Left cardiac atrium (tissue), 4 donors: ENCODE data around the gene ATP6V1G1. TPM values are rescaled to one million over a fixed set of nuclear protein-coding genes. Genes with fewer than 3 reads are reported as not detected.

Source experiments
- ATAC-seq, 2 donors: fragments of 200-7000 bp; cut with Tn5 transposase; one replicate each; pipeline ENCODE4 v1.9.1; 2020; ENCODE audit warnings: mild to moderate bottlenecking in 2 of 2, moderate library complexity in 2 of 2
- DNase-seq: peaks from one replicate; pipeline ENCODE4 v3.0.0-alpha.2; 2020
- intact Hi-C, 2 donors: fragments of 100-400 bp; cut with DNase I; formaldehyde crosslinking; loops; one replicate each; pipeline versions ENCODE4 v1.14.1 to v1.15.1; 2022 to 2023
- total RNA-seq, 2 donors: library from RNA; stranded (reverse); fragmentation: NEBNext Ultra II Directional; extraction: Animal tissue kit (Norgen Biotek cat#: 25700); gene quantifications; one replicate each; pipeline ENCODE4 v1.2.1, GENCODE V29; 2021
- donor health status: DM: no; HTN: yes; CAD: no.
- donor health status: DM: no; HTN: yes; CAD: no; lungs with severe emphysema.
- donor health status: DM: yes; HTN: yes; CAD: no.
- donor health status: Dilated cardiomyopathy.

Gene ATP6V1G1
- total RNA-seq, 2 donors from 2014 or later = 71.5 to 92.9 TPM

GRCh38 chr9:114606597-114607207, 19.1 kb downstream of the ATP6V1G1 start:
- intact Hi-C loops = no loop called here
- ATAC-seq (peak; percentile 28 to 31), DNase-seq (peak; percentile 77)

DNA sequence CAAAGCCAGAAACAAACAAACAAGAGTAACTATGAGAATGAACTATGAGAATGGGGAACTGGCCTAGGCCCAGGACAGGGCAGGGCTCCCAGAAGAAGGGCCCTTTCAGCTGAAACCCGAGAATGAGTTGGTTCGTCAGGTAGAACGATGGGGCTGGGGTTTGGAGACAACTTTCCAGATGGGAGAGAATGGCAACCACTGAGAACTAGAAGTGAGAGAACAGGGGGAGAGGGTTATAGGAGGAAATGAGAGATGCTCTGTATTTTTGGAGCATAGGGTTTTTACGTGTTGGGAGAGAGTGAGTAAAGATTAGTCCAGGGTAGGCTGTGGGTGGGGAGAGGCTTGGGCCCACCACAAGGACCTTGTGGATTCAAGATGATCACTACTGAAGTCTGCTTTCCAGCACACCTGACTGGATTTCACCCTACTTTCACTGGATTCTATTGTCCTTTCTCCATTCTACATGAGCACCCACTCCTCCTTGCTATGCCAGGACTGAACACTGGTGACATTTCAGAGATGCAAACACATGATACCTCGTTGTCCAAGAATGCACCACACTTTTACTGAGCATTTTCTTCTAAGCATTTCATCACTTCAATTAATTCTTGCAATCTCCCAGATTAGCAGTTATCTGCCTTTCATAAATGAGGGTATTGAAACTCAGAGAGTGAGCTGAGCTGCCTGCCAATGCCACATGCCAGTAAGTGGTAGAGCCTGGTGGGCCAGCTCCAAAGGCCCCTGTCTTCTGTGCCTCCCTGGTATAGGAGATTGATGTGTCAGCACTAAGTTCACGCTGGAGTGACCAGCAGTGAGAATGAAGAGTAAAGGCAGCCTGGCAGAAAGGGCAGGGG, 20.3 kb downstream of the ATP6V1G1 start:
- DNase-seq = no peak
- intact Hi-C loops = no loop called here
- ATAC-seq = no peak

- intact Hi-C loops = no loop called here
- ATAC-seq = no peak
- no peak for DNase-seq
Observed at GRCh38 chr9:114608525-114608796, 20.9 kb downstream of the ATP6V1G1 start.

DNA sequence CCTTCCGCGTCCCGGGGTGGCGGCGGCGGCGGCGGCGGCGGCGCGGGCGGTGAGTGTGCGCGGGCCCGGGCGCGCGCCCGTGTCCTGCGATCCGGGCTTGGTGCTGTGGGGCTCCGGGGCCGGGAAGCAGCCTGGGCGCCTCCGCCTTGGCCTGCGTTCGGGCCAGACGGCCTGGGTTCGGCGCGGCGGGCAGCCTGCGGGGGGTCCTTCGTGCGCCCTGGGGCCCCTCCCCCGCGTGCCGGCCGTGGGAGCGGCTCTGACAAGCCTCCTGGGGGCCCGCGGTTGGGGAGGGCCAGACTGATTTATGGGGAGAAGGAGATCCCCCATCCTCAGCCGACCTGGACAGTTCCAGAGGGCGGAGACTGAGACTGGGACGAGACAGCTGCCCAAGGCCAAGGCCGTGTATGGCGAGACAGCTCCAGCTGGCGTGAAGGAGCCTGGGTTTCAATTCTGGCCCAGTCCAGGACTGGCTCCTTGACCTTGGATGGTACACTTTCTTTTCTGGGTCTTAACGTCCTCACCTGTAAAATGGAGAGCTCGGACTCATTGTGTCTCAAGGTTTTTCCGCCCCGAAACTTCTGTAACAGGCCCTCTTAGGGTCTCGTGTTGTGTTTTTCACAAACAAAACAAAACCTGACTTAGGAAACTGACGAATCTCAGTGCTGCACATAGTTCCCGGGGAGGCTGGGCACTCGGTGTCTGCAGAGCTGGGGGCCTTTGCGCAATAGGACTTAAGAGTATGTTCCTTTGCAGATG, 24.1 kb downstream of the ATP6V1G1 start:
- intact Hi-C loops = loop anchor here in 1 of 2 donors (10.0 kb wide), 1 partner anchor 117 kb away; no protein-coding TSS in a partner anchor
- DNase-seq (peak; percentile 62), ATAC-seq (peak; percentile 75 to 88)

DNA sequence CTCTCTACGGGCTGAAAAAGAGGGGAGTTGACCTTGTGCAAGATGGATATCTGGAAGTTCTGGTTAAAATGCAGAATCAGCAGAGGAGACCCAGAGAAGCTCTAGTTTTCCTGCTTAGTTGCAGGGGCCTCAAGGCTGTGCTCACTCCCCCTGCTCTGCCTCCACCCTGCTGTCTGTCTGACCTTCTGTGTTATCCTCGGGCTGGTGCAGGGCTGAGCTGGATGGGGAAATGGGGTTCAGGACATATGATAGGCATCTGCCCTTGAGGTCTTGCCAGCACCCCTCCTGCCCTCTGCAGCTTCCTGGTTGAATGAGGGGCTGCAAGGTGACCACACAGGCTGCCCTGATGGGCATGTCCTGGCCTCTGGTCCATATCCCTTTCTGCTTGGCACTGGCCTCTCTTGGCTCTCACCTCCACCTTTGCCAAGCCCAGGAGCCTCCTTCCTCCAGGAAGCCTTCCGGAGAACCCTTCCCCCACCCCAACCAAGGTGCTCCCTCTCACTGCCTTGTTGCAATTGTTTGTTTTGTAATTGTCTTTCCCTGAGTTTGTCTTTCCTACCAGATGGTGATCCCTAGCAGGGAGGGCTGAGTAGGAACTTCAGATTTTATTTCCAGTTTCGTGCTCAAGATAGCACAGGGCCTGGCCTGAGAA, 24.8 kb downstream of the ATP6V1G1 start:
- intact Hi-C loops = loop anchor here in 1 of 2 donors (10.0 kb wide), 1 partner anchor 118 kb away; no protein-coding TSS in a partner anchor

GRCh38 chr9:114613087-114613486, 25.5 kb downstream of the ATP6V1G1 start:
- no peak for DNase-seq
- intact Hi-C loops = loop anchor here in 1 of 2 donors (10.0 kb wide), 1 partner anchor 118 kb away; no protein-coding TSS in a partner anchor
- ATAC-seq = no peak

More for the DNA sequence above, 24.8 kb downstream of the ATP6V1G1 start:
- DNase-seq (no peak), ATAC-seq (peak in 1 of 2 donors; percentile 4)

GRCh38 chr9:114613919-114614318, 26.4 kb downstream of the ATP6V1G1 start:
- DNase-seq (no peak), ATAC-seq (no peak)
- intact Hi-C loops = loop anchor here in 1 of 2 donors (10.0 kb wide), 1 partner anchor 119 kb away; no protein-coding TSS in a partner anchor

GRCh38 chr9:114614373-114614772, 26.8 kb downstream of the ATP6V1G1 start:
- intact Hi-C loops = loop anchor here in 1 of 2 donors (10.0 kb wide), 1 partner anchor 120 kb away; no protein-coding TSS in a partner anchor
- DNase-seq = no peak
- no peak for ATAC-seq

DNA sequence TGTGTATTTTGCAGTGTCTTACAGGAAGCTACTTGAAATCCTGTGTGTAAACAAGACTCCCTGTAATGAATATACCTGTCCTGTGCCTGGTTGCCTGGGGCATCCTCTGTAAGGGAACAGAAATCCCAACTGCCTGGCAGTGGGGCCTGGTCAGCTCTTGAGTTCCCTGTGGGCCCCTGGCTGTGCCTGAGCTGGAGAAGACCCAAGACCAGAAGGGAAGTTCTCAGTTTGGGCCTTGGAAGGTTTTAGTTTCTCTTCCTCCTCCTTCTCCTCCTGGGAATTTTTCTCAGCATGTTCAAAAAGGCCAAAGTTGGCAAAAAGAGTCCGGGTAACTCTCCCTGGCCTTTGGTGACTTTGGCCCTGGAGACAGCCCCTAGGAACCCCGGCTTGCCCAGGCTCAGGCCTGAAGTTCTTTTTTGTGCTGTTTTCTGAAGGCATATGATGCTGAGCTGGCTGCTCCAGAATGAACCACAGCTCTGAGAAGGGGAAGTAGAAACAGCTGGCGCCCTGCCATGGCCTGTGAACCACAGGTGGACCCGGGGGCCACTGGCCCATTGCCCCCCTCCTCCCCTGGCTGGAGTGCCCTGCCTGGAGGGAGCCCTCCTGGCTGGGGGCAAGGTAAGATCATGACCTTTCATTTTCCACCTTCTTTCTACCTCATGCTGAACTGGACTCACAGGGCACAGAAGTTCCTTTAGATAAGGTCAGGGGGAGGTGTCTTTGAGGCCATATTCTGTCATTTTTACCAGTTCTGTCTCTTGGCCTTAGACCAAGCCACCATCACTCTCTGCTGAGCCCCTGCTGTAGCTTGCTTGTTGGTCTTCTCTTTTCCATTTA, 29.3 kb downstream of the ATP6V1G1 start:
- DNase-seq (peak; percentile 66), ATAC-seq (peak; percentile 25 to 42)
- intact Hi-C loops = loop anchor here in 1 of 2 donors (10.0 kb wide), 1 partner anchor 122 kb away; no protein-coding TSS in a partner anchor

- intact Hi-C loops = loop anchor here in 1 of 2 donors (10.0 kb wide), 1 partner anchor 124 kb away; no protein-coding TSS in a partner anchor
- ATAC-seq = no peak
- peak; percentile 38 for DNase-seq
Observed at GRCh38 chr9:114619191-114619761, 31.7 kb downstream of the ATP6V1G1 start.

DNA sequence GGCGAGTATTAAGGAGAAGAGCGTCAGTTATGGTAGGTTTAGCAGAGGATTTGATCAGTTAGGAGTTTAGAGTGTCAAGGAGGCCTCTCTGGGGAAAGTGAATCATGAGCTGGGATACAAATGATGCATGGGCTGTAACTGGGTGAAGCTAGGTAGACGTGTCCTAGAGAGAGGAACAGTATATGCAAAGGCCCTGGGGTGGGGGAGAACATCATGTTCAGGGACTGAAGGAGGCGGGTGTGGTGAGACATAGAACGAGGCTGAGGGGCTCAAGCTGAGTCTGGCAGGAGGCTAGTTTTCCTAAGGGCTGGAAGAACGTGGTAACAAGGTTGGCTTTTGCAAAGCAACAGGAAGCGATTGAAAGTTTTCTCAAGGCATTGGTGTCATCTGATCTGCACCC, 34.0 kb downstream of the ATP6V1G1 start:
- ATAC-seq (peak in 1 of 2 donors; percentile 9), DNase-seq (no peak)
- intact Hi-C loops = no loop called here

DNA sequence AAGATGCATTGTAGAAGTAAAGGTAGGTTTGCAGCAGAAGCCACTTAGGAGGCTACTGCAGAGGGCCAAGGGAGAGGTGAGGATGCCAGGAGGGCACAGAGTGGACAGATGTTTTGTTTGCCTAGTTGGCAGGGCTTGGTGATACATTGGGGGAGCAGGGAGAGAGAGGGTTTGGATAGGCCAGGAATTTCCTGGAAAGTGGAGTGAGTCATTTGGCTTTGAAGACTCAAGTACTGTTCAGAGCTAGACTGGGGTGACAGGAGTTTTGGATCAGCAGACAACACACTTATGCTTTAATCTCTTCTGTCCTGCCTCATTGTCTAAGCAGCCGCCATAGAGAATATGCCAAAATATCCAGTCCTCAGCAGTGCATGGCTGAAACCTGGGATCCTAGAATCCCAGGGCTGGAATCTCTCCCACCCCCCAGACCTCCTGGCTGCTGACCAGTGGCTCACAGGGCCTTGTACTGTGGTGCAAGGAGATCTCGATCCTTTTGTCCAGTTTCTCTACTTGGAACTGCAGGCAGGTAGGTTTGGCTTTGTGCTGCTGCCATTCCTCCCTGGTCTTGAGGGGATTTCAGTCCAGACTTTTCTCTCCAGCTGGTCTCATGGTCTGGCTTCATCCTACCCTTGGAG, 34.5 kb downstream of the ATP6V1G1 start:
- ATAC-seq (peak; percentile 90 to 95), DNase-seq (no peak)
- intact Hi-C loops = no loop called here

DNA sequence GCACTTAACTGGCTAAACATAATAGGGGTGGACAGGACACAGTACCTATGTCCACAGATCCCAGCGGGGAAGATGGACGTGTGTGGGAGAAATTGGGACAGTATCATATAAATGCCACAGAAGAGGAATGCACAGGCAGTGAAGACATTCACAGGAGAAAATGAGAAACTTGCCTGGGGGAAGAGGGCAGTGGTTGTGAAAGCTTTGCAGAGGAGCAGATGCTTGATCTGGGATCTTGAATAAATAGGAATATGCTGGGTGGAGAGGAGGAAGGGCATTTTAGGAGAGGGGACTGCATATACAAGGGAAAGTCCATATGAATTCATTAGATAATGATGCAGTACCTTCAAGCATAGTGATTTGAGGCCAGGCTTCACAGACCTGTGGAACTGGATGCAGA, 37.1 kb downstream of the ATP6V1G1 start:
- intact Hi-C loops = no loop called here
- DNase-seq (no peak), ATAC-seq (no peak)

DNA sequence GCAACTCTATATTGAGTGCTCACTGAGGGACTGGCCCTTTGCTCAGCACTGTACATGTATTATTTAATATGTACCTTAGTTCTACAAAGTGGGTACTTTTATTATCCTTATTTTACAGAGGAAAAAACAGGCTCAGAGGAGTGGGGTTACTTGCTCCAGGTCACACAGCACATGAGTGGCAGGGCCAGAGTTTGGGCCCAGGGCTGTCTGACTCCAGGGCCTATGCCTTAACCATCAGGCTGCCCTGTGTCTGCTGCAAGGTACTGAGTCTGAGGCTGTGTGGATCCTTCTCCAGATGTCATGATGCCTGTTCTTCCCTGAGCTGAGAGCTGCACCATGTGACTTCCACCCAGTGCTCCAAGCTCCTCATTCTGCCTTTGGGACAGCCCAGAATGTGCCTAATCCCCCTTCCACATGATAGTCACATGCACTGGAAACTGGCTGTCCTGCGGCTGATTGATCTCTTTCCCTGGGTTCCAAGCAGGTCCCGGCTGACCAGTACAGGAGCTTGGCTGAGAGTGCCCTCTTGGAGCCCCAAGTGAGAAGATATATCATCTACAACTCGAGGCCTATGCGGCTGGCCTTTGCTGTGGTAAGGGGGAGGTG, 38.9 kb downstream of the ATP6V1G1 start:
- ATAC-seq (no peak), DNase-seq (no peak)
- intact Hi-C loops = no loop called here

GRCh38 chr9:114627553-114627952, 40.0 kb downstream of the ATP6V1G1 start:
- intact Hi-C loops = no loop called here
- ATAC-seq = no peak
- no peak for DNase-seq

GRCh38 chr9:114629563-114630090, 42.1 kb downstream of the ATP6V1G1 start:
- no peak for DNase-seq
- intact Hi-C loops = no loop called here
- ATAC-seq = no peak

- intact Hi-C loops = no loop called here
Observed at GRCh38 chr9:114631166-114631565, 43.6 kb downstream of the ATP6V1G1 start.

More at GRCh38 chr9:114631166-114631565, 43.6 kb downstream of the ATP6V1G1 start:
- DNase-seq (no peak), ATAC-seq (no peak)
